ELF-1 (cell line): Measurements from ENCODE around the gene FBXL5.
A peak's percentile ranks its signal among the peaks of the same experiment; 100 is the strongest.
"Not testable (repeated sequence)": the region's sequence is repeated elsewhere in the genome, so short reads cannot be mapped to it uniquely, and the experiment has no call there.

Experiments used
- DNase-seq: peaks from one replicate; pipeline ENCODE4 v3.0.0-alpha.2; 2016; ENCODE audit warnings: low read depth, low spot score

Gene FBXL5

DNA sequence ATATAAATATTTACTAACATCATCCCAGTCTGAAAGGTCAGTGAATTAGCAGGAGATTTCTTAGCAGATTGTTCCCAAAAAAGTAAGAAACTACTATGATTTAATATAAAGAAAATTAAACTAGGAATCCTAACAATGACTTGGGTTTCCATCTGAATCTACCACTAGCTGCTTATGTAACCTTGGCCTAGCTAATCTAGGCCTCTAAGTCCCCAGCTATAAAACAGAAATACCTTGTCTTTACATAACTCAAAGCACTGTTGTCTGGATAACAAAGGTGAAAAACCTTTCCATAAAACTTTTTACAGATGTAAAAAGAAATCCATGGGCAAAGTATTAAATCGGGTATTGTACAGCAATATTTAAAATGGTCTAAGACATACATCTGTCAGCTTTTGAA, 3.0 kb downstream of the FBXL5 start:
- no peak for DNase-seq

GRCh38 chr4:15651676-15652075, 3.5 kb downstream of the FBXL5 start:
- DNase-seq, result no peak

- peak; percentile 75 for DNase-seq
These were observed 5.1 kb downstream of the FBXL5 start for GRCh38 chr4:15649914-15650545.

DNA sequence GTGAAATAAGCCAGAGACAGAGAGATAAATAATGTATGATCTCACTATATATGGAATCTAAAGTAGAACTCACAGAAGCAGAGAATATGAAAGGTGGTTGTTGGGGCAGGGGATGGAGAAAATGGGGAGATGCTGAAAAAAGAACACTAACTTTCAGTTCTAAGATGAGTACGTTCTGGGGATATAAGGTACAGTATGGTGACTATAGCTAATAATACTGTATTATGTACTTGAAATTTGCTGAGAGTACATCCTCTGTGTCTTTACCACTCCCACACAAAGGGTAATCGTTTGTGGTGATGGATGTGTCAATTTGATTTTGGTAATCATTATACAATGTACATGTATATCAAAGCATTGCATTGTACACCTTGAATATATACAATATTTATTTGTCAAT, 6.6 kb downstream of the FBXL5 start:
- DNase-seq, result no peak

GRCh38 chr4:15638418-15638817, 16.7 kb downstream of the FBXL5 start:
- no peak for DNase-seq

DNA sequence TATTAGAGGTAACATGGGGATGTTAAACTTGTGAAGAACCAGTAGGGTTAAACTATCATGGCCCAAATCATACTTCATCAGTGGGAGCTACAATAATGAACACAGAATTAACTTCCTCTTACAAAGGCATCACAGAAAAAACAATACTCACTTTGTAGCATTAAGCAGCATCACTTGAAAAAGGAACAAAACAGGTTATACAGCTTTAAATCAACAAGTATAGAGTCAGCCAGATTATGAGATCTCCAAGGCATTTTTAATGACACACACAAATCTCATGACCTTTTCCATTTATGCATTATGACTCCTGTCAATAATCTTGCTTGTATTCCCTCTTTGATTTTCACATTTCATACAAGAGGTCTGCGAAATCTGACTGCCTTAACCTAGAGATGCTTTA, 18.3 kb downstream of the FBXL5 start:
- no peak for DNase-seq

DNA sequence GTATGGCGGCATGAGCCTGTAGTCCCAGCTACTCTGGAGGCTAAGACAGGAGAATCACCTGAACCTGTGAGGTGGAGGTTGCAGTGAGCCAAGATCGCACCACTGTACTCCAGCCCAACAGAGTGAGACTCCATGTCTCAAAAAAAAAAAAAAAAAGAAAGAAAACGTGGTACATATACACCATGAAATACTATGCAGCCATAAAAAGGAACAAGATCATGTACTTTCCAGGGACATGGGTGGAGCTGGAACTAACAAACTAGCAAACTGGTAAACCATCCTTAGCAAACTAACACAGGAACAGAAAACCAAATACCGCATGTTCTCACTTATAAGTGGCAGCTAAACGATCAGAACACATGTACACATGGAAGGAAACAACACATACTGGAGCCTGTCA, 37.8 kb downstream of the FBXL5 start:
- not testable (repeated sequence) for DNase-seq

- not testable (repeated sequence) for DNase-seq
These were observed 40.3 kb downstream of the FBXL5 start for GRCh38 chr4:15614891-15615290.

DNA sequence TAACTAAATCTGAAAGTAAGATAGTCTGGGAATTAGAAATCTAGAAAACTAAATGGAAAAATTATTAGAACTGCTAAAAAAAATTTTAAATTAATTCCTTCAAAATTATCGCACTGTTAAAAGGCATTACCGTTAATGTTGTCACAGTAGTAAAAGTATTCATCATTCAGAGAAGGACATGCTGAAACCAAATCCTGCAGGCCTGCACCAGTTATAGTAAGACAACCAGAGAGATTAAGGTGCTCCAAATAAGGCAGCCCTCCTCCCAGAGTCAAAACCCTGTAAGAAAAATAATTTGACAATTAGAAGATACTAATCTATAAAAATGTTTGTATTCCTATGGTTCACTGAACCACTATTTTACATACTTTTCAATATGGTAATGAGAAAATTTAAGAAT, 43.0 kb downstream of the FBXL5 start:
- no peak for DNase-seq

GRCh38 chr4:15610855-15611254, 44.3 kb downstream of the FBXL5 start:
- DNase-seq, result no peak

DNA sequence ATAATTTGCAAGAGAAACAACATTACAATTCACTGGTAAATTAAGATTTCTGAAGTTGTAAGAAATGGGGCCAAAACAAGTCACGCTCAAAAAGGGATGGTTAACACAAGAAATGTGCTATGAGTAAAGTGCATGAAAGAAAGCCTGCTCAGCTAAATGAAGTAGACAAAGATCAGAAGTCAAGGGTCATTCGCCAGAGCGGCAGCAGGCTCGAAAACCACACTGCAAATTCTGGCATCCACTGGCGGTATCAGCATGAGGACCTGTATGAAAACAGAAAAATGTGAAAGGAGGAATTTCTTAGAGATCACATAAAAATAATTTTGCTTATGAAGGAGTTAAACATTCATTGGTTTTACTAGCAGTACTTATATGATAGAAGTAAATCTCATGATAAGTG, 49.6 kb downstream of the FBXL5 start:
- no peak for DNase-seq

- DNase-seq, result no peak
These were observed 53.3 kb downstream of the FBXL5 start for GRCh38 chr4:15601862-15602261.

DNA sequence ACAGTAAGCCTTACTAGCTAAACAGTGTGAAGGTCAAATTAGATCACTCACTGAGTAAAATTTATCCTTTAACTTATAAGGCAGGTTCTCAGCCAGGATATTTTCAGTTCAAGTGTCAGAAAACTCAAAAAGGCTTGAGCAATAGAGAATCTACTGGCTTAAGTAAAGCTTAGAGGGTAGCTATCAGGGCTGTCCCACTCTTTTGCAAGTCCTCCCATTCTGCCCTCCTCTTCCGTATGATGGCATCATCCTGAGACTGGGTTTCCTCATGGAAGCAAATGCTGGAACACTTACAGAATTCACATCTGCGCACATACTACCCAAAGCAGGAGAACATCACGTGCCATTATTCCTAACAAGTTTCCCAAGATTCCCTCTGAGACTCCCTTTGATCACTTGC, 55.0 kb downstream of the FBXL5 start:
- DNase-seq, result no peak

GRCh38 chr4:15598644-15599043, 56.5 kb downstream of the FBXL5 start:
- no peak for DNase-seq

- DNase-seq, result no peak
These were observed 62.4 kb downstream of the FBXL5 start for GRCh38 chr4:15592799-15593198.

DNA sequence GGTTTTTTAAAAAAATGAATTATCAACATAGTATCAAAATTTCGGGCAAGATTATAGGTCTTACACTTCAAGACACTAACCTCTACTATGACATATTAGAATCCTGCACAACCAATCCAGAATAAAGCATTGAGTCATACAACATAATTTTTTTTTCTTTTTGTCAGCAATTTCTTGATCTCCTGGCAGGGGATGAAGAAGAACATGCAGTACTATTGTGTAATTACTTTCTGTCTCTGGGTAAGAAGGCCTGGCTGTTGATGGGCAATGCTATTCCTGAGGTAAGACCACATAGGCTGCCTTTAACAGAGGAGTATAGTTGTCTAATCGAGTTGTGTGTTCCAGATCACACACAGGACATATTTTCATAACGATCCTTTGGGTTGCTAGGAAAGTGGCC, 67.5 kb downstream of the FBXL5 start:
- no peak for DNase-seq

DNA sequence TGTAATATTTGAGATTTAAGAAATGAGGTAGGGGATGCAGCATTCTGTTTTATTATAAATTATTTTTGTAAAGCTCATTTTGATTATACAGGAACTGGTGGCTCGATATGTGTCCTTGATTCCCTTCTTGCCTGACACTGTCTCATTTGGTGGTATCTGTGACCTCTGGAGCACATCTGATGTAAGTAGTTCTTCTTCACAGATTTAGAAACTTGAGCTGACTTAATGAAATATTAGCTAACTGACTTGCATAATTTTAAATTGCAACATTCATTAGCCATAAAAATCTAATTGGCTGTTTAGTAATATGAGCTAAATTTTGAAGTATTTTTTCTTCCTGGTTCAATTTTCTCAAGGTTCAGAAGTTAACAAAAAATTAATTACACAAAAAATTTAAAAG, 69.1 kb downstream of the FBXL5 start:
- no peak for DNase-seq

- no peak for DNase-seq
These were observed 69.8 kb downstream of the FBXL5 start for GRCh38 chr4:15585331-15585730.

GRCh38 chr4:15584785-15585184, 70.4 kb downstream of the FBXL5 start:
- no peak for DNase-seq

DNA sequence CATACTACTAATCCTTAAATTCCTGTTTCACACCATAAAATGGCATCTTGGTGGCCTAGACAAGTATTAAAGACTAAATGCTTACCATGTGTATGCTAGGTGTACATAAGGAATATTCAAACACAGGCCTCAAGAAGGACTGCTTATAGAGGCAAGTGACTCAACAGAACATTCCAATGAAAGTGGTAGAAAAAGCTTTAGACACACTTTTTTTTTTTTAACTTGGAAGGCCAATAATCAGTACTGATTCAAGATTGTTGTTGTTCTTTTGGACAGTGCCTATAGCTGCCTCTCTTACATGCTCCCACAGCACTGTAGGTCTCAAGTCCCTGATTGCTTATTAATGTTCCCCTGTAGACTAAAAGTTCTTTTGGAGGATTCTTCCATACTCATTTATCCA, 77.6 kb downstream of the FBXL5 start:
- no peak for DNase-seq

DNA sequence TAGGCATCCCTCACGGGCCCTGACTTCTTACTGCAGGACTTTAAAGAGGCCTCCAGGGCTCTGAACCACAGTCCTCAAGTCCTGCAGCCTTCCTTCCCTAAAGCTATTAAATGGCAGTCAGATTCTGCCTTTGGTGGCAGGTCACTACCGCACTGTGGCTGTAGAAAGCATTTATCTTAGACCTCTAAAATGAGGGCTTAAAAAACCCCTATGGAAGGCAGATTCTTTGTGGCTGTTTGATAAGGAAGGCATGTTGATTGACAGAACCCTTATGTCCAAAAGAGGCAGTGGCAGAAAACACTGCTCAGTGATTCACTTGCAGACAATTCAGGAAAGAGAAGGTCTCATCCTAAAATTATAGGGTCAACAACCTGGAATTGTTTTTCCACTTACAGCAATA, 79.2 kb downstream of the FBXL5 start:
- DNase-seq, result peak; percentile 41

DNA sequence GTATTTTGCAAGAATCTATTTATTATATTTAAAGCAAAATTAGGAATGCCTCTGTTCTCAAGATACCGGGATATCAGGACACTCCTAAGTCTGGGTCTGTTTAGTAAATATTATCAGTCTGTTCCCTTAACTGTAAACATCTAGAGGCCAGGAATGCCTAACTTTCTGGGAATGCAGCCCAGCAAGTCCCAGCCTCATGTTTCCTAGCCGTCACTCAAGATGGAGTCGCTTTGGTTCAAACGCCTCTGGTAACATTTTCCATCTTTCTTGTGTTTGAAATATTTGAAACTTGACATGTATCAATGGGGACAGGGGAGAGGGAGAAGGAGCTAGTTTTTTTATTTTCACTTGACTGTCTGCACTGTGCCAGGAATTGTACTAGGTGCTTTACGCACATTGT, 85.4 kb downstream of the FBXL5 start:
- DNase-seq, result peak; percentile 10

- DNase-seq, result no peak
These were observed 86.3 kb downstream of the FBXL5 start for GRCh38 chr4:15568821-15569220.

GRCh38 chr4:15563871-15564270, 91.3 kb downstream of the FBXL5 start:
- no peak for DNase-seq
